Mesenchymal stem cell (in vitro differentiated cells and primary cell): ENCODE measurements around the gene PIPOX.

Experiments used
- DNase-seq: peaks from one replicate; pipeline ENCODE4 v3.0.0-alpha.2; 2013
- H2AFZ ChIP-seq: one replicate; pipeline ENCODE4 v1.6.1; 2013; ENCODE audit warnings: low read depth, mild to moderate bottlenecking, control low read depth, inconsistent platforms, low read length, moderate library complexity
- H2AK5ac ChIP-seq: 2 replicates; pipeline ENCODE4 v1.6.1; 2013; ENCODE audit warnings: low read length, moderate library complexity, mild to moderate bottlenecking, inconsistent platforms; ENCODE audit not compliant: severe bottlenecking
- H2BK120ac ChIP-seq: one replicate; pipeline ENCODE4 v1.6.1; 2013; ENCODE audit warnings: low read depth, mild to moderate bottlenecking, inconsistent platforms, low read length, moderate library complexity
- H2BK12ac ChIP-seq, 2 experiments: one replicate each; pipeline ENCODE4 v1.6.1; 2013; ENCODE audit warnings: inconsistent platforms in 2 of 2, low read length in 2 of 2, mild to moderate bottlenecking in 2 of 2, moderate library complexity in 2 of 2, control low read depth in 1 of 2
- H2BK15ac ChIP-seq: one replicate; pipeline ENCODE4 v1.6.1; 2013; ENCODE audit warnings: mild to moderate bottlenecking, low read depth, inconsistent platforms; ENCODE audit not compliant: poor library complexity, severe bottlenecking
- H2BK5ac ChIP-seq: 2 replicates; pipeline ENCODE4 v1.6.1; 2013; ENCODE audit warnings: low read depth, mild to moderate bottlenecking, low read length, control low read depth, inconsistent platforms; ENCODE audit not compliant: poor library complexity, severe bottlenecking
- H3K14ac ChIP-seq, 2 experiments: one replicate each; pipeline ENCODE4 v1.6.1; 2013; ENCODE audit warnings: inconsistent platforms in 2 of 2, low read length in 2 of 2, control low read depth in 1 of 2, mild to moderate bottlenecking in 1 of 2, moderate library complexity in 1 of 2
- H3K18ac ChIP-seq, 2 experiments: one replicate each; pipeline ENCODE4 v1.6.1; 2013; ENCODE audit warnings: inconsistent platforms in 2 of 2, low read length in 2 of 2, control low read depth in 1 of 2, low read depth in 1 of 2, mild to moderate bottlenecking in 1 of 2
- H3K23ac ChIP-seq, 2 experiments: one replicate each; pipeline ENCODE4 v1.6.1; 2013; ENCODE audit warnings: inconsistent platforms in 2 of 2, low read length in 2 of 2, mild to moderate bottlenecking in 2 of 2, moderate library complexity in 2 of 2, control low read depth in 1 of 2
- H3K27ac ChIP-seq: 2 replicates; pipeline ENCODE4 v1.5.1; 2013; ENCODE audit warnings: mild to moderate bottlenecking, moderate library complexity, low read length, control low read depth, inconsistent platforms; ENCODE audit not compliant: poor library complexity, severe bottlenecking
- H3K27me3 ChIP-seq, 2 experiments: 2 replicates each; pipeline versions ENCODE4 v1.6.1 to v1.7.0; 2013; ENCODE audit warnings: low read length in 2 of 2, mild to moderate bottlenecking in 2 of 2, moderate library complexity in 2 of 2, control low read depth in 1 of 2, inconsistent platforms in 1 of 2; ENCODE audit not compliant: control insufficient read depth in 1 of 2, insufficient read depth in 1 of 2
- H3K36me3 ChIP-seq, 2 experiments: 2 replicates each; pipeline versions ENCODE4 v1.6.1 to v1.7.0; 2013; ENCODE audit warnings: low read length in 2 of 2, control low read depth in 1 of 2, inconsistent platforms in 1 of 2, low read depth in 1 of 2, mild to moderate bottlenecking in 1 of 2; ENCODE audit not compliant: insufficient read depth in 2 of 2, control insufficient read depth in 1 of 2
- H3K4ac ChIP-seq, 2 experiments: one replicate each; pipeline ENCODE4 v1.6.1; 2013; ENCODE audit warnings: inconsistent platforms in 2 of 2, low read length in 2 of 2, mild to moderate bottlenecking in 2 of 2, moderate library complexity in 2 of 2, control low read depth in 1 of 2, low read depth in 1 of 2
- H3K4me1 ChIP-seq: 2 replicates; pipeline ENCODE4 v1.6.1; 2013; ENCODE audit warnings: low read depth, low read length, control low read depth; ENCODE audit not compliant: control insufficient read depth, insufficient read depth
- H3K4me2 ChIP-seq: 2 replicates; pipeline ENCODE4 v1.6.1; 2013; ENCODE audit warnings: low read length, mild to moderate bottlenecking, inconsistent platforms; ENCODE audit not compliant: poor library complexity, severe bottlenecking
- H3K4me3 ChIP-seq, 2 experiments: 2 replicates each; pipeline versions ENCODE4 v1.5.1 to v1.7.0; 2013; ENCODE audit warnings: low read length in 2 of 2, mild to moderate bottlenecking in 2 of 2, control low read depth in 1 of 2, low read depth in 1 of 2; ENCODE audit not compliant: insufficient read depth in 1 of 2
- H3K79me1 ChIP-seq: replicated peaks from 2 replicates; pipeline ENCODE4 v1.6.1; 2013; ENCODE audit warnings: mild to moderate bottlenecking, control low read depth, low read length, inconsistent platforms; ENCODE audit not compliant: poor library complexity, severe bottlenecking
- H3K9ac ChIP-seq: 2 replicates; pipeline ENCODE4 v1.7.0; 2013; ENCODE audit warnings: mild to moderate bottlenecking, low read length, moderate library complexity
- H3K9me3 ChIP-seq: 2 replicates; pipeline ENCODE4 v1.7.0; 2013; ENCODE audit warnings: mild to moderate bottlenecking, low read length; ENCODE audit not compliant: control insufficient read depth
- H4K8ac ChIP-seq: one replicate; pipeline ENCODE4 v1.6.1; 2013; ENCODE audit warnings: inconsistent platforms, mild to moderate bottlenecking, low read length, moderate library complexity
- H4K91ac ChIP-seq: one replicate; pipeline ENCODE4 v1.6.1; 2013; ENCODE audit warnings: mild to moderate bottlenecking, low read length, inconsistent platforms
- WGBS: methylation state at CpG from one replicate; pipeline ENCODE4 v1.1.7; 2013; ENCODE audit warnings: mixed read lengths; 5-methylcytosine and 5-hydroxymethylcytosine counted together

Gene PIPOX

GRCh38 chr17:29069526-29070041 lies 26.6 kb downstream of the PIPOX start:
- Histone ChIP-seq H3K9ac (no peak overlapping the region), H3K79me1 (no peaks in the 10 kb centered on the region), H2BK120ac (no peak overlapping the region), H2BK12ac (no peak overlapping the region), H3K4me3 (no peak overlapping the region), H4K91ac (no peak overlapping the region), H3K14ac (no peak overlapping the region), H2BK5ac (no peak overlapping the region), H3K4me1 (no peaks in the 10 kb centered on the region), H3K27ac (no peak overlapping the region), H3K9me3 (no peaks in the 10 kb centered on the region), H3K4ac (no peak overlapping the region), H2BK15ac (no peak overlapping the region), H3K36me3 (peaks cover 5 to 9% of the 10 kb centered on the region in 2 experiments), H3K23ac (no peak overlapping the region), H2AK5ac (no peak overlapping the region), H4K8ac (no peak overlapping the region), H3K4me2 (no peak overlapping the region), H2AFZ (no peak overlapping the region), H3K18ac (no peak overlapping the region), H3K27me3 (peaks cover 35 to 77% of the 10 kb centered on the region in 2 experiments)
- WGBS: 89% methylated on average over 19 of the region's 19 CpGs
- DNase-seq: no peak

- Histone ChIP-seq H3K4me2 (no peak overlapping the region), H3K4me1 (no peaks in the 10 kb centered on the region), H3K27ac (no peak overlapping the region), H2AFZ (no peak overlapping the region), H3K9me3 (no peaks in the 10 kb centered on the region), H3K4me3 (no peak overlapping the region), H3K4ac (no peak overlapping the region), H3K9ac (no peak overlapping the region), H3K27me3 (peaks cover 35 to 73% of the 10 kb centered on the region in 2 experiments), H3K14ac (no peak overlapping the region), H2AK5ac (no peak overlapping the region), H3K18ac (no peak overlapping the region), H3K79me1 (no peaks in the 10 kb centered on the region), H2BK12ac (no peak overlapping the region), H4K8ac (no peak overlapping the region), H3K23ac (no peak overlapping the region), H4K91ac (no peak overlapping the region), H2BK120ac (no peak overlapping the region), H2BK5ac (no peak overlapping the region), H3K36me3 (peaks cover 6 to 12% of the 10 kb centered on the region in 2 experiments), H2BK15ac (no peak overlapping the region)
- DNase-seq: no peak
- WGBS: 87% methylated on average over 10 of the region's 10 CpGs
Observed at GRCh38 chr17:29070308-29070707, 27.4 kb downstream of the PIPOX start.

- Histone ChIP-seq H4K8ac (no peak overlapping the region), H3K27me3 (peaks cover 32 to 69% of the 10 kb centered on the region in 2 experiments), H2AK5ac (no peak overlapping the region), H2BK120ac (no peak overlapping the region), H3K36me3 (peaks cover 6 to 17% of the 10 kb centered on the region in 2 experiments), H2AFZ (no peak overlapping the region), H3K14ac (no peak overlapping the region), H3K23ac (no peak overlapping the region), H2BK12ac (no peak overlapping the region), H3K79me1 (no peaks in the 10 kb centered on the region), H3K4me2 (no peak overlapping the region), H2BK5ac (no peak overlapping the region), H3K27ac (no peak overlapping the region), H3K4me1 (no peaks in the 10 kb centered on the region), H3K4ac (no peak overlapping the region), H4K91ac (no peak overlapping the region), H3K9ac (no peak overlapping the region), H3K18ac (no peak overlapping the region), H2BK15ac (no peak overlapping the region), H3K4me3 (no peak overlapping the region), H3K9me3 (no peaks in the 10 kb centered on the region)
- 93% methylated on average over 9 of the region's 9 CpGs for WGBS
- no peak for DNase-seq
Observed at GRCh38 chr17:29070781-29071180, 27.8 kb downstream of the PIPOX start.

- Histone ChIP-seq H3K79me1 (no peaks in the 10 kb centered on the region), H3K18ac (no peak overlapping the region)
Observed at GRCh38 chr17:29071303-29071702, 28.4 kb downstream of the PIPOX start.

More at GRCh38 chr17:29071303-29071702, 28.4 kb downstream of the PIPOX start:
- Histone ChIP-seq H3K23ac (no peak overlapping the region), H3K14ac (no peak overlapping the region), H4K8ac (no peak overlapping the region), H3K9me3 (no peaks in the 10 kb centered on the region), H2BK12ac (no peak overlapping the region), H2AK5ac (no peak overlapping the region), H3K4ac (no peak overlapping the region), H3K9ac (no peak overlapping the region), H3K27ac (no peak overlapping the region), H3K4me2 (no peak overlapping the region), H2AFZ (no peak overlapping the region), H3K36me3 (peaks cover 6 to 17% of the 10 kb centered on the region in 2 experiments), H3K4me1 (no peaks in the 10 kb centered on the region), H4K91ac (no peak overlapping the region), H3K4me3 (no peak overlapping the region), H3K27me3 (peaks cover 26 to 64% of the 10 kb centered on the region in 2 experiments), H2BK120ac (no peak overlapping the region), H2BK15ac (no peak overlapping the region), H2BK5ac (no peak overlapping the region)
- 100% methylated on average over 1 of the region's 1 CpG for WGBS
- no peak for DNase-seq
